Measurements from ENCODE around the gene MON1A.

- TF ChIP-seq TAF1 (IDR thresholded peaks at IDR 0.05; ENCODE audit: borderline replicate concordance, insufficient read depth, low read length): no peak
- TF ChIP-seq REST (IDR thresholded peaks at IDR 0.05; ENCODE audit: insufficient read depth in 1 of 2, low read depth in 2 of 2, low read length in 2 of 2): no peak
- no peak for TF ChIP-seq POLR2AphosphoS5 (IDR thresholded peaks at IDR 0.05; ENCODE audit: low read depth, low read length)
Measured at GRCh38 chr3:49910409-49911123, 19.0 kb downstream of the MON1A start.

All from PFSK-1 (cell line).